Activated T-cell treated with anti-CD3 and anti-CD28 coated beads, Interleukin-2, amount 50 U/mL, for 4 hours (primary cell): ENCODE measurements around the gene TOP3A. TPM values are rescaled to one million over a fixed set of nuclear protein-coding genes. Genes with fewer than 3 reads are reported as not detected.

Experiments used
- ATAC-seq, 2 donors: fragments of 200-7000 bp; cut with Tn5 transposase; one replicate each; pipeline ENCODE4 v1.10.0; 2021
- DNase-seq: peaks from one replicate; pipeline ENCODE4 v3.0.0-alpha.2; 2020
- H3K27me3 Mint-ChIP-seq: one replicate; pipeline ENCODE4 v1.8.0; 2021; ENCODE audit warnings: low read depth, mixed read lengths
- H3K36me3 Mint-ChIP-seq: one replicate; pipeline ENCODE4 v1.8.0; 2022; ENCODE audit warnings: mixed read lengths; ENCODE audit not compliant: insufficient read depth
- H3K4me1 Mint-ChIP-seq: one replicate; pipeline ENCODE4 v1.8.0; 2021; ENCODE audit warnings: low read depth, mixed read lengths
- H3K4me3 Mint-ChIP-seq: one replicate; pipeline ENCODE4 v1.8.0; 2021; ENCODE audit warnings: mild to moderate bottlenecking, moderate library complexity, mixed read lengths
- H3K9me3 Mint-ChIP-seq: one replicate; pipeline ENCODE4 v1.8.0; 2021; ENCODE audit warnings: mixed read lengths
- total RNA-seq, 3 donors: library from RNA; stranded (reverse); gene quantifications; one replicate each; pipeline ENCODE4 v1.2.1, GENCODE V29; 2021

Gene TOP3A
- total RNA-seq, 3 donors from 2014 or later: 76.2 to 82.7 (median 76.4) TPM

DNA sequence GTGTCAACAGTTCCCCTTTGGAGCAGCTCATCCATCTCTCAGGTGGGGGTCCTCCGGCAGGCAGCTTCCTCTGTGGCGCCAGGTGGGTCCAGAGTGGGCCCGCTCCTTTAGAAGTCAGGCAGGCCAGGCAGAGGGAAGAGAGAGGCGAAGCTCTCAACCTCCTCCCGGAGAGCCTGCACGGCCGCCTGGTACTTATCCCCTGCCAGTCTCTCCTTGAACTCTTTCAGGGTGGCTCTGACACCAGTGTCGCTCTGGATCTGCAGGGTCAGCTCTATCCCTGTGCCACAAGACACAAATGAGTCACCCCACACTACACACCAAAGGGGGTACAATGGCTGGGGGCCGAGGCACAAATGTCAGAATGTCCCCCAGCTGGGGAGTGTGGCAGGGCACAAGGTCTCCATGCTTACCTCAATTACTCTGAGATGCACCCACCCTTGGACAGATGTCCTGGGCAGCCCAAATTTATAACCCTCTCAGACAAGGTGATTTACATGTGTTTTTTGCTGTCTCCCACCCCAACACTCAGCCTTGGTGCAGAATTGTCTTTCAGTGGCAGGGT lies 13.9 kb upstream of the TOP3A start:
- Mint-ChIP-seq H3K4me3 (no peak overlapping the region), H3K9me3 (no peaks in the 10 kb centered on the region), H3K4me1 (peaks cover 14% of the 10 kb centered on the region), H3K36me3 (peaks cover 16% of the 10 kb centered on the region), H3K27me3 (no peaks in the 10 kb centered on the region)
- ATAC-seq: no peak
- no peak for DNase-seq

- H3K27me3 Mint-ChIP-seq: no peaks in the 10 kb centered on the region
- DNase-seq: no peak
- H3K4me1 Mint-ChIP-seq: peaks cover 15% of the 10 kb centered on the region
- H3K9me3 Mint-ChIP-seq: no peaks in the 10 kb centered on the region
- peaks cover 20% of the 10 kb centered on the region for H3K36me3 Mint-ChIP-seq
- H3K4me3 Mint-ChIP-seq: no peak overlapping the region
- ATAC-seq: no peak
Measured at GRCh38 chr17:18327556-18327955, 12.8 kb upstream of the TOP3A start.

GRCh38 chr17:18327093-18327492 lies 12.3 kb upstream of the TOP3A start:
- Mint-ChIP-seq H3K27me3 (no peaks in the 10 kb centered on the region), H3K4me3 (no peak overlapping the region), H3K36me3 (peaks cover 21% of the 10 kb centered on the region), H3K9me3 (no peaks in the 10 kb centered on the region), H3K4me1 (peaks cover 15% of the 10 kb centered on the region)
- ATAC-seq (no peak), DNase-seq (no peak)

GRCh38 chr17:18326572-18326971 lies 11.8 kb upstream of the TOP3A start:
- Mint-ChIP-seq H3K4me1 (peaks cover 12% of the 10 kb centered on the region), H3K4me3 (no peak overlapping the region), H3K27me3 (no peaks in the 10 kb centered on the region), H3K36me3 (peaks cover 23% of the 10 kb centered on the region), H3K9me3 (no peaks in the 10 kb centered on the region)
- ATAC-seq (no peak), DNase-seq (no peak)

GRCh38 chr17:18326039-18326438 lies 11.2 kb upstream of the TOP3A start:
- no peaks in the 10 kb centered on the region for H3K9me3 Mint-ChIP-seq
- H3K36me3 Mint-ChIP-seq: peaks cover 23% of the 10 kb centered on the region
- H3K27me3 Mint-ChIP-seq: no peaks in the 10 kb centered on the region
- no peak for ATAC-seq
- H3K4me3 Mint-ChIP-seq: no peak overlapping the region
- DNase-seq: no peak
- peaks cover 10% of the 10 kb centered on the region for H3K4me1 Mint-ChIP-seq

- DNase-seq (no peak), ATAC-seq (no peak)
- Mint-ChIP-seq H3K9me3 (no peaks in the 10 kb centered on the region), H3K36me3 (peaks cover 23% of the 10 kb centered on the region), H3K4me1 (peaks cover 25% of the 10 kb centered on the region), H3K27me3 (no peaks in the 10 kb centered on the region), H3K4me3 (no peak overlapping the region)
Measured at GRCh38 chr17:18324140-18325050, 9.6 kb upstream of the TOP3A start.

DNA sequence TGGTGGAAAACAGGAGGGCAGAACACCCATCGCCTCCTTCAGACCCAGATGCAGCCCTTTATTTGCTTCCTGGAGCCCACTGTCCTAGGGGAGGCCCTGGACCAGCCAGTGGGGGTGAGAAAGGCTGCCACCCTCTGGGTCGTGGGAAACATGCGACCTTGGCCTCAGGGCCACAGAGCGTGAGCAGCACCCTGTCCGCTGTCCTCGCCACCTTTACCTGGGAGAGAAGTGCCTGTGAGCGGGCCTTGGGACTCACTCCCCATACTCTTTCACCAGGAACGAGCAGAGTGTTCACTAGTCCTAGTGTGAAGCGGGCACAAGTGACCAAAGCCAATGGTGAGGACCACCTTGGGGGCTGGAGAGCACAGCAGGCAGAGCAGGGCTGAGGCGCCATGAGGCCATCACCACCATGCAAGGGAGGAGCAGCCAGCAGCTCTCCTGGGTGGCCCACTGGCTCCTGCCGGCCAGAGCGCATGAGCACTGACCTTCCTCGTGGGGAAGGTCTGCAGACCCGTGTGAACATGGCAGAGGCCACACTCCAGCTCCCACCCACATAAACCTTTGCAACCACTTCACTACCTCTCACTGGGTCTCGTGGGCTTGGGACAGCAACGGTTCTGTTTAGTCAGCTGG lies 8.8 kb upstream of the TOP3A start:
- Mint-ChIP-seq H3K9me3 (no peaks in the 10 kb centered on the region), H3K4me3 (no peak overlapping the region), H3K27me3 (no peaks in the 10 kb centered on the region), H3K36me3 (peaks cover 26% of the 10 kb centered on the region), H3K4me1 (peaks cover 33% of the 10 kb centered on the region)
- ATAC-seq (no peak), DNase-seq (no peak)

- no peak for DNase-seq
- Mint-ChIP-seq H3K4me1 (peaks cover 38% of the 10 kb centered on the region), H3K9me3 (no peaks in the 10 kb centered on the region), H3K27me3 (no peaks in the 10 kb centered on the region), H3K36me3 (peaks cover 28% of the 10 kb centered on the region), H3K4me3 (no peak overlapping the region)
- no peak for ATAC-seq
Measured at GRCh38 chr17:18323007-18323406, 8.2 kb upstream of the TOP3A start.

DNA sequence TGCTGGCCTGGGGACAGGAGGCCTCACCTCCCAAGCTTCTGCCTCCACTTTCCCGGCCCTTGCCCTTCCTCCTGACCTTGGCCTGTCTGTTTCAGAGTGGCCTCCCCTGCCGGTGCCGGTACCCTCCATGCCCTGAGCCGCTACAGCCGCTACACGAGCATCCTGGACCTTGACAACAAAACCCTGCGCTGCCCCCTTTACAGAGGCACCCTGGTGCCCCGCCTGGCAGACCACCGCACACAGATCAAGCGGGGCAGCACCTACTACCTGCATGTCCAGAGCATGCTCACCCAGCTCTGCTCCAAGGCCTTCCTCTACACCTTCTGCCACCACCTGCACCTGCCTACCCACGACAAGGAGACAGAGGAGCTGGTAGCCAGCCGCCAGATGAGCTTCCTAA lies 7.7 kb upstream of the TOP3A start:
- Mint-ChIP-seq H3K27me3 (no peaks in the 10 kb centered on the region), H3K9me3 (no peaks in the 10 kb centered on the region), H3K4me1 (peaks cover 43% of the 10 kb centered on the region), H3K36me3 (peaks cover 31% of the 10 kb centered on the region), H3K4me3 (no peak overlapping the region)
- no peak for ATAC-seq
- DNase-seq: no peak

DNA sequence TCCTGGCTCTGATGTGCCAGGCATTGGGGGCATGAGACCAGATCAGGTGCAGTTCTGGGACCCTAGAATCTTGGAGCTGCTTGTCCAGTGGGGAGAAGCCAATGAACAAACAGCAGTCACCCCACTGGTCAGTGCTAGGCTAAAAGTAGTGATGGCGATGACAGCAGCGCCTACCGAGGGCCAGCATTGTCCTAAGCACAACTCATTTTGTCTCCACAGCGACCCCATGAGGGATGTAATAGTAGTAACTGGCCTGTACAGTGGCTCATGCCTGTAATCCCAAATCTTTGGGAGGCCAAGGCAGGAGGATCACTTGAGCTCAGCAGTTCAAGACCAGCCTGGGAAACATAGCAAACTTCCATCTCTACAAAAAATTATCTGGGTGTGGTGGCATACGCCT lies 6.5 kb upstream of the TOP3A start:
- H3K36me3 Mint-ChIP-seq: peaks cover 33% of the 10 kb centered on the region
- DNase-seq: no peak
- H3K27me3 Mint-ChIP-seq: no peaks in the 10 kb centered on the region

GRCh38 chr17:18320301-18320700 lies 5.5 kb upstream of the TOP3A start:
- no peak overlapping the region for H3K4me3 Mint-ChIP-seq
- peaks cover 64% of the 10 kb centered on the region for H3K4me1 Mint-ChIP-seq
- H3K9me3 Mint-ChIP-seq: no peaks in the 10 kb centered on the region
- no peak for DNase-seq
- no peaks in the 10 kb centered on the region for H3K27me3 Mint-ChIP-seq
- no peak for ATAC-seq
- H3K36me3 Mint-ChIP-seq: peaks cover 31% of the 10 kb centered on the region

More for the DNA sequence above, 6.5 kb upstream of the TOP3A start:
- Mint-ChIP-seq H3K9me3 (no peaks in the 10 kb centered on the region), H3K4me1 (peaks cover 55% of the 10 kb centered on the region), H3K4me3 (no peak overlapping the region)
- no peak for ATAC-seq

DNA sequence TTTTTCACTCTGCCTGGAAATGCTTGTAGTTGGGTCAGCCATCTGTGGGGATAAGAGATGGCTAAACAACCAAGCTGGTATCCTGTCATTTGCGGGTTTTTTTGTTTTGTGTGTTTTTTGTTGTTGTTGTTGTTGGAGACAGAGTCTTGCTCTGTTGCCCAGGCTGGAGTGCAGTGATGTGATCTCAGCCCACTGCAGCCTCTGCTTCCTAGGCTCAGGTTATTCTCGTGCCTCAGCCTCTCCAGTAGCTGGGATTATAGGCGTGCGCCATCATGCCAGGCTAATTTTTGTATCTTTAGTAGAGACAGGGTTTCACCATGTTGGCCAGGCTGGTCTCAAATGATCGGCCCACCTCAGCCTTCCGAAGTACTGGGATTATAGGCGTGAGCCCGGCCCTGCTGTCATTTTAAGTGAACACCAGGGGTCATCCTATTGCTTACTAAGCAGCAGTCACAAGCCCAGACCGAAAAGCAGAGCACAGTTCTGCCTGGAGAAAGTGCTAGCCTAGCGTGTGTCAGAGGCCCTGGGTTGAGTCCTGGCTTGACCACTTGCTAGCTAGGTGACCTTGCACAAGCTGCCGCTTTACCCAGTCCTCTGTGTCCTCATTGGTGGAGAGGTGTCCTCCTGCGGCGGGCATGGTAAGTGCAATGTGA lies 4.9 kb upstream of the TOP3A start:
- DNase-seq: no peak
- no peak for ATAC-seq
- peaks cover 62% of the 10 kb centered on the region for H3K4me1 Mint-ChIP-seq
- H3K27me3 Mint-ChIP-seq: no peaks in the 10 kb centered on the region
- H3K36me3 Mint-ChIP-seq: peaks cover 26% of the 10 kb centered on the region
- no peaks in the 10 kb centered on the region for H3K9me3 Mint-ChIP-seq
- no peak overlapping the region for H3K4me3 Mint-ChIP-seq

GRCh38 chr17:18318771-18319450 lies 4.1 kb upstream of the TOP3A start:
- DNase-seq (no peak), ATAC-seq (no peak)
- H3K36me3 Mint-ChIP-seq: peaks cover 20% of the 10 kb centered on the region
- H3K4me1 Mint-ChIP-seq: peaks cover 64% of the 10 kb centered on the region
- peak overlapping the region; percentile 33 for H3K4me3 Mint-ChIP-seq
- no peaks in the 10 kb centered on the region for H3K27me3 Mint-ChIP-seq
- no peaks in the 10 kb centered on the region for H3K9me3 Mint-ChIP-seq

DNA sequence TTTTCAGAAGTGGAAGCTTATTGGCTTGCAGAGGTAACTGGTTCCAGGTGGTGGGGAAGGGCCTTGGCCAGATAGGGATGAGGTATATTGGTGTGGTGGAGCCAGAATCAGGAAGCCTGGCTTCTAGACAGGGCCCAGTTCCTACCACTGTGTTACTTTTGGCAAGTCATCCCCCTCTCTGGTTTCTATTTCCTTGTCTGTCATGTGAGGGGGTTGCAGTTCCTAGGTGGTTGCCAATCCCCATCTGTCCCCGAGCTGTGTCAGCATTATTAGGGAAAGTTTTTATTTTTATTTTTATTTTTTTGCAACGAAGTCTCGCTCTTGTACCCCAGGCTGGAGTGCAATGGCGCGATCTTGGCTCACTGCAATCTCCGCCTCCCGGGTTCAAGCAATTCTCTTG lies 3.3 kb upstream of the TOP3A start:
- H3K36me3 Mint-ChIP-seq: peaks cover 20% of the 10 kb centered on the region
- peak overlapping the region; percentile 40 for H3K4me3 Mint-ChIP-seq

More for the DNA sequence above, 3.3 kb upstream of the TOP3A start:
- DNase-seq (no peak), ATAC-seq (no peak)
- peaks cover 72% of the 10 kb centered on the region for H3K4me1 Mint-ChIP-seq
- no peaks in the 10 kb centered on the region for H3K9me3 Mint-ChIP-seq
- no peaks in the 10 kb centered on the region for H3K27me3 Mint-ChIP-seq
